Ecto neural progenitor cell (in vitro differentiated cells): ENCODE data around the gene XYLT1.

Source experiments
- DNase-seq: peaks from one replicate; pipeline ENCODE4 v3.0.0-alpha.2; 2018; ENCODE audit warnings: low spot score

Gene XYLT1

GRCh38 chr16:17281052-17281451, 189.7 kb downstream of the XYLT1 start:
- DNase-seq: no peak

- no peak for DNase-seq
These were observed 191.8 kb downstream of the XYLT1 start for GRCh38 chr16:17278988-17279387.

GRCh38 chr16:17277981-17278381, 192.8 kb downstream of the XYLT1 start:
- no peak for DNase-seq

- DNase-seq: no peak
These were observed 194.2 kb downstream of the XYLT1 start for GRCh38 chr16:17276610-17277009.

- no peak for DNase-seq
These were observed 194.7 kb downstream of the XYLT1 start for GRCh38 chr16:17276010-17276530.

- DNase-seq: no peak
These were observed 195.4 kb downstream of the XYLT1 start for GRCh38 chr16:17275076-17276009.

GRCh38 chr16:17273142-17273561, 197.6 kb downstream of the XYLT1 start:
- DNase-seq: no peak

- no peak for DNase-seq
These were observed 198.0 kb downstream of the XYLT1 start for GRCh38 chr16:17272716-17273115.

- no peak for DNase-seq
These were observed 199.1 kb downstream of the XYLT1 start for GRCh38 chr16:17271687-17272086.

- DNase-seq: no peak
These were observed 200.1 kb downstream of the XYLT1 start for GRCh38 chr16:17270683-17271109.

- DNase-seq: no peak
These were observed 200.6 kb downstream of the XYLT1 start for GRCh38 chr16:17270111-17270510.

GRCh38 chr16:17269439-17269838, 201.3 kb downstream of the XYLT1 start:
- DNase-seq: no peak

GRCh38 chr16:17266608-17267313, 204.0 kb downstream of the XYLT1 start:
- no peak for DNase-seq

- DNase-seq: no peak
These were observed 205.6 kb downstream of the XYLT1 start for GRCh38 chr16:17265154-17265553.

GRCh38 chr16:17261197-17261858, 209.4 kb downstream of the XYLT1 start:
- no peak for DNase-seq

- DNase-seq: no peak
These were observed 210.4 kb downstream of the XYLT1 start for GRCh38 chr16:17260276-17260849.

- DNase-seq: no peak
These were observed 210.9 kb downstream of the XYLT1 start for GRCh38 chr16:17259751-17260270.

- no peak for DNase-seq
These were observed 211.7 kb downstream of the XYLT1 start for GRCh38 chr16:17258848-17259713.

- DNase-seq: no peak
These were observed 212.6 kb downstream of the XYLT1 start for GRCh38 chr16:17258077-17258599.

GRCh38 chr16:17257426-17258023, 213.2 kb downstream of the XYLT1 start:
- no peak for DNase-seq
